ENCODE measurements around the gene AIFM3.

AIFM3 gene

GRCh38 chr22:20949698-20950183 is 17.3 kb upstream of the AIFM3 start:
- TF ChIP-seq NFIC (IDR thresholded peaks at IDR 0.05) (no peak), TAF1 (IDR thresholded peaks at IDR 0.05; ENCODE audit: low read depth) (no peak), EP300 (IDR thresholded peaks at IDR 0.05; ENCODE audit: borderline replicate concordance) (no peak), CEBPB (IDR thresholded peaks at IDR 0.05) (no peak), TEAD4 (IDR thresholded peaks at IDR 0.05) (no peak), RAD21 (IDR thresholded peaks at IDR 0.05; ENCODE audit: low read depth) (no peak), YY1 (IDR thresholded peaks at IDR 0.05; ENCODE audit: low read depth) (no peak), TCF12 (IDR thresholded peaks at IDR 0.05; ENCODE audit: low read depth) (no peak), REST (IDR thresholded peaks at IDR 0.05; ENCODE audit: low read depth) (no peak), USF1 (IDR thresholded peaks at IDR 0.05) (no peak), MAX (IDR thresholded peaks at IDR 0.05) (no peak), FOXM1 (IDR thresholded peaks at IDR 0.05; ENCODE audit: borderline replicate concordance, low read depth) (no peak), EGR1 (IDR thresholded peaks at IDR 0.05) (no peak), ZBTB7A (IDR thresholded peaks at IDR 0.05; ENCODE audit: low read depth) (no peak), CREB1 (IDR thresholded peaks at IDR 0.05; ENCODE audit: low read depth) (no peak)

GRCh38 chr22:20951151-20951931 is 15.7 kb upstream of the AIFM3 start:
- no peak for TF ChIP-seq EP300 (IDR thresholded peaks at IDR 0.05; ENCODE audit: borderline replicate concordance)
- no peak for TF ChIP-seq RAD21 (IDR thresholded peaks at IDR 0.05; ENCODE audit: low read depth)
- no peak for TF ChIP-seq EGR1 (IDR thresholded peaks at IDR 0.05)
- no peak for TF ChIP-seq REST (IDR thresholded peaks at IDR 0.05; ENCODE audit: low read depth)

GRCh38 chr22:20951932-20952380 is 15.1 kb upstream of the AIFM3 start:
- TF ChIP-seq MAX (IDR thresholded peaks at IDR 0.05), result no peak
- no peak for TF ChIP-seq RAD21 (IDR thresholded peaks at IDR 0.05; ENCODE audit: low read depth)
- no peak for TF ChIP-seq FOXM1 (IDR thresholded peaks at IDR 0.05; ENCODE audit: borderline replicate concordance, low read depth)
- no peak for TF ChIP-seq TAF1 (IDR thresholded peaks at IDR 0.05; ENCODE audit: low read depth)
- TF ChIP-seq YY1 (IDR thresholded peaks at IDR 0.05; ENCODE audit: low read depth), result no peak
- TF ChIP-seq TEAD4 (IDR thresholded peaks at IDR 0.05), result no peak
- TF ChIP-seq EP300 (IDR thresholded peaks at IDR 0.05; ENCODE audit: borderline replicate concordance), result no peak
- TF ChIP-seq NFIC (IDR thresholded peaks at IDR 0.05), result no peak
- no peak for TF ChIP-seq CREB1 (IDR thresholded peaks at IDR 0.05; ENCODE audit: low read depth)
- TF ChIP-seq REST (IDR thresholded peaks at IDR 0.05; ENCODE audit: low read depth), result no peak
- no peak for TF ChIP-seq USF1 (IDR thresholded peaks at IDR 0.05)
- TF ChIP-seq TCF12 (IDR thresholded peaks at IDR 0.05; ENCODE audit: low read depth), result no peak
- TF ChIP-seq CEBPB (IDR thresholded peaks at IDR 0.05), result no peak
- no peak for TF ChIP-seq EGR1 (IDR thresholded peaks at IDR 0.05)
- TF ChIP-seq ZBTB7A (IDR thresholded peaks at IDR 0.05; ENCODE audit: low read depth), result no peak

Measured in Ishikawa (cell line).